Measurements from ENCODE around the gene PDCD4.

Gene PDCD4

DNA sequence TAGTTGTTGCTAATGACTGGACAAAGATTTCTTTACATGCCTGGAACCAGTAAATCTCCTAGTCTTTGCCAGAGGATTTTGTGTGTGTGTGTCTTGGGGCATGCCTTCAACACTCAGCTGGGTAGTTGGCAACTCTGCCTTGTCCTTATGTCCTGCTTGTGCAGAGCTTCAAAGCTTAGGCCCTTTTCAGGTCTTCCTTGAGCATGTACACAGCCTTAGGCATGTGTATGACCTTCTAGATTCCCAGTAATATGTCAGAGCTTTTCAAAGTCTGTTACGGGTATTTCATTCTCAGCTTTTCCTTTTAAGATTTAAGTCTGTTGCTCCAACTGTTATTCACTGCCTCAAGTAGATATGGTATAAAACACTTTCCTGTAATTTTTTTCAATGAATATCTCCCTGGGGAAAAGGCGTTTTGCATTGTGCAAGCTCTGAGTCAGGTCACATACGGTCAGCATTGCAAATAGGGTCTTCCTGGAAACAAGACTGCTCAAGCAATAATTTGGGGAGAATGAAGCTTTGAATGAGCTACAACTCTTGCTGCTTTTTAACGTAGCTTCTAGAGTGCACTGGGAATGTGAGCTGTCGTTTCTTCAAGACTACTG, 73.2 kb downstream of the PDCD4 start:
- Histone ChIP-seq H3K36me3 (peaks cover 75 to 100% (median 99%) of the 10 kb centered on the region in 11 experiments), H3K9me3 (replicated peaks in 1 of 11) (peaks cover 12 to 100% (median 91%) of the 10 kb centered on the region in 11 experiments; a peak in 21 of 22 replicates), H3K4me3 (peak overlapping the region in 1 of 10 experiments; percentile 23; a peak in 1 of 20 replicates), H3K27ac (peak overlapping the region in 9 of 11 experiments; percentile 25 to 63 (median 46); a peak in 15 of 22 replicates), H3K4me2 (peak overlapping the region; percentile 14 to 70 (median 53); a peak in 19 of 22 replicates), H4K20me1 (peaks cover 38 to 100% (median 99%) of the 10 kb centered on the region in 11 experiments), H3K4me1 (peaks cover 8 to 38% (median 24%) of the 10 kb centered on the region in 10 experiments; a peak in 18 of 20 replicates), H3K27me3 (no peaks in the 10 kb centered on the region), H3K9ac (peak overlapping the region in 6 of 11 experiments; percentile 6 to 52 (median 29); a peak in 6 of 22 replicates)
- peak in 4 of 11 experiments; percentile 23 to 40 (median 29); a peak in 3 of 22 replicates for TF ChIP-seq Cebpa-rat (IDR thresholded peaks at IDR 0.05)

DNA sequence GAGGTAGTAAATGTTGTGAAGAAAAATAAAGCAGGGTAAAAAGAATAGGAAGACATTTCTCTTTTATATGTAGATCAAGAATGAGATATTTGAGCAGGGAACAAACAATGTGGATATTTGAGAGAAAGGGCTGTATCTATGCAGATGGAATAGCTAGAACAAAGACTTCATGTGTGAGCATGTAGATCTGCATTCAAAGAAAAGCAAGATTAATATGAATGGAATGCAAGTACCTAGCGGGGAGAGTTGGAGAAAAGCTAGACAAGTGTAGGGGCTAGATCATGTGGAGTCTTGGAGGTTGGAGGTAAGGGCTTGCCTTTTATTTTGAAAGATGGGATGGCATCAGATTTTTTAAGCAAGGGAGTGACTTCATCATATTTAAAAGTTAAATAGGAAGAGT, 74.8 kb downstream of the PDCD4 start:
- H3K4me1 ChIP-seq, result peaks cover 8 to 38% (median 24%) of the 10 kb centered on the region in 10 experiments; a peak in 18 of 20 replicates
- no peak overlapping the region for H3K4me2 ChIP-seq
- no peaks in the 10 kb centered on the region for H3K27me3 ChIP-seq
- H3K9me3 ChIP-seq (replicated peaks in 1 of 11), result peaks cover 8 to 98% (median 80%) of the 10 kb centered on the region in 11 experiments; a peak in 21 of 22 replicates
- H3K9ac ChIP-seq, result no peak overlapping the region
- no peak overlapping the region for H3K27ac ChIP-seq
- peaks cover 35 to 100% (median 99%) of the 10 kb centered on the region in 11 experiments for H4K20me1 ChIP-seq
- peaks cover 70 to 100% (median 97%) of the 10 kb centered on the region in 11 experiments for H3K36me3 ChIP-seq
- TF ChIP-seq Cebpa-rat (IDR thresholded peaks at IDR 0.05), result no peak
- no peak overlapping the region for H3K4me3 ChIP-seq

DNA sequence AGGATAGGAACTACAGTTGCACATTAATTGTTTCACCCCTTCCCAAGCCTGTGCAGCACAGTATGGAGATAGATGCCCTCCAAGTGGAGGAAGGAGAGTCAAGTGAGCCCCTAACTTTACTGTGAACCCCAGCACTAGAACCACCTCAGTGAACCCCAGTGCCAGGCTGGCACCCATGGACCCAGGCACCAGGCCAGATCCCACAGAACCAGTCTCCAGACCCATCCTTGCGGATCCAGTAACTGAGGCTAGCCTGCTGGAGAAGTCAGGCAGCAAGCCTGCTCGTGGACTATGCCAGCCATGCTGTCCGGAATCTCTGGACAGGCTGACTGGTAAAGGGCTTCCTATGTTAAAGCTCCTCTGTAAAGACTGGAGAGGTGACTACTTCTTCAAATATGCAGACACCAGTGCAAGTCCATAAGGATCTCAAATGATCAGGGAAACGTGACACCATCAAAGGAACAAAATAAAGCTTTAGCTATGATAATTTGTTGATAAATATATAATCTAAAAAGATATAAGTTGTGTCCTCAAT, 75.4 kb downstream of the PDCD4 start:
- Histone ChIP-seq H3K9ac (no peak overlapping the region), H3K4me1 (peaks cover 8 to 38% (median 24%) of the 10 kb centered on the region in 10 experiments; a peak in 18 of 20 replicates), H3K27me3 (no peaks in the 10 kb centered on the region), H4K20me1 (peaks cover 41 to 100% (median 99%) of the 10 kb centered on the region in 11 experiments), H3K27ac (peak overlapping the region in 1 of 11 experiments; percentile 17; a peak in 1 of 22 replicates), H3K36me3 (peaks cover 71 to 100% (median 97%) of the 10 kb centered on the region in 11 experiments), H3K4me2 (no peak overlapping the region), H3K4me3 (no peak overlapping the region), H3K9me3 (replicated peaks in 1 of 11) (peaks cover 7 to 96% (median 80%) of the 10 kb centered on the region in 11 experiments; a peak in 21 of 22 replicates)
- no peak for TF ChIP-seq Cebpa-rat (IDR thresholded peaks at IDR 0.05)
